MM.1S (cell line): Measurements from ENCODE around the gene SLC8A3.

ENCODE experiments used
- CTCF ChIP-seq: fragments of 300-600 bp; sonication (generic); IDR thresholded peaks from 2 replicates; pipeline ENCODE4 v1.5.1; 2016; ENCODE audit warnings: antibody characterized with exemption, low read length, mixed read lengths
- EZH2 ChIP-seq: fragments of 300-600 bp; sonication (generic); optimal IDR thresholded peaks from 2 replicates; pipeline ENCODE3; 2017; ENCODE audit warnings: low read depth, mild to moderate bottlenecking, antibody characterized with exemption, low read length, mixed read lengths

GRCh38 chr14:70118064-70118463 lies 70.7 kb downstream of the SLC8A3 start:
- TF ChIP-seq CTCF (no peak), EZH2 (no peak)
